ENCODE measurements around the gene PPP6R3.
A peak's percentile ranks its signal among the peaks of the same experiment; 100 is the strongest.

The PPP6R3 gene

GRCh38 chr11:68523033-68523432 lies 62.5 kb downstream of the PPP6R3 start:
- Histone ChIP-seq H3K9me3 (ENCODE audit: control insufficient read depth, low read length) (no peaks in the 10 kb centered on the region), H3K27me3 (replicated peaks; ENCODE audit: control insufficient read depth, insufficient read depth, low read length, poor library complexity, severe bottlenecking) (no peaks in the 10 kb centered on the region), H3K4me1 (ENCODE audit: control insufficient read depth, insufficient read depth, low read length, poor library complexity, severe bottlenecking) (peaks cover 12% of the 10 kb centered on the region), H3K27ac (ENCODE audit: insufficient read depth, low read length, poor library complexity, severe bottlenecking) (no peak overlapping the region), H3K36me3 (ENCODE audit: control insufficient read depth, insufficient read depth, low read length) (peaks cover 41% of the 10 kb centered on the region), H3K4me3 (ENCODE audit: insufficient read depth, low read depth, low read length, poor library complexity, severe bottlenecking) (no peak overlapping the region)
- DNase-seq = no peak

- Histone ChIP-seq H3K4me3 (ENCODE audit: insufficient read depth, low read depth, low read length, poor library complexity, severe bottlenecking) (no peak overlapping the region), H3K4me1 (ENCODE audit: control insufficient read depth, insufficient read depth, low read length, poor library complexity, severe bottlenecking) (peaks cover 17% of the 10 kb centered on the region), H3K36me3 (ENCODE audit: control insufficient read depth, insufficient read depth, low read length) (peaks cover 41% of the 10 kb centered on the region), H3K27me3 (replicated peaks; ENCODE audit: control insufficient read depth, insufficient read depth, low read length, poor library complexity, severe bottlenecking) (no peaks in the 10 kb centered on the region), H3K9me3 (ENCODE audit: control insufficient read depth, low read length) (no peaks in the 10 kb centered on the region), H3K27ac (ENCODE audit: insufficient read depth, low read length, poor library complexity, severe bottlenecking) (no peak overlapping the region)
- no peak for DNase-seq
Observed at GRCh38 chr11:68523743-68524142, 63.2 kb downstream of the PPP6R3 start.

DNA sequence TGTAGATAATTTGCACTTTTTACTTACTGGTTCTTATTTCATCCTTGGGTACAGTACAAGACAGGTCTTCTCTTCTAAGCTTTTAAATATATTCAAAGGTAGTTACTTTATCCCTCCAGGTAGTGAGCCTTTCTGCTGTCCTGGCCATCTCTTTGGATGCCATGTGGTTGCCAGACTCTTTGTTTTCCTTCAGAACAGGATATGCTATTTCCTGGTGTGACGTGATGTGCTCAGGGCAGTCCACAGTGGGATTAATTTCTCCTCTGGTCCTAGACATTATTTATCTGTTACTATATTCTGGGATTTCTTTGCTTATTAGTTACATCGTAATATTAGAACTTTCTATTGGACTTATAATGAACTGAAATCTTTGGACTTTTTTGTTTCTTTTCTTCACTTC lies 63.7 kb downstream of the PPP6R3 start:
- Histone ChIP-seq H3K9me3 (ENCODE audit: control insufficient read depth, low read length) (no peaks in the 10 kb centered on the region), H3K4me3 (ENCODE audit: insufficient read depth, low read depth, low read length, poor library complexity, severe bottlenecking) (no peak overlapping the region), H3K27me3 (replicated peaks; ENCODE audit: control insufficient read depth, insufficient read depth, low read length, poor library complexity, severe bottlenecking) (no peaks in the 10 kb centered on the region), H3K27ac (ENCODE audit: insufficient read depth, low read length, poor library complexity, severe bottlenecking) (no peak overlapping the region), H3K36me3 (ENCODE audit: control insufficient read depth, insufficient read depth, low read length) (peaks cover 41% of the 10 kb centered on the region), H3K4me1 (ENCODE audit: control insufficient read depth, insufficient read depth, low read length, poor library complexity, severe bottlenecking) (peaks cover 17% of the 10 kb centered on the region)
- no peak for DNase-seq

DNA sequence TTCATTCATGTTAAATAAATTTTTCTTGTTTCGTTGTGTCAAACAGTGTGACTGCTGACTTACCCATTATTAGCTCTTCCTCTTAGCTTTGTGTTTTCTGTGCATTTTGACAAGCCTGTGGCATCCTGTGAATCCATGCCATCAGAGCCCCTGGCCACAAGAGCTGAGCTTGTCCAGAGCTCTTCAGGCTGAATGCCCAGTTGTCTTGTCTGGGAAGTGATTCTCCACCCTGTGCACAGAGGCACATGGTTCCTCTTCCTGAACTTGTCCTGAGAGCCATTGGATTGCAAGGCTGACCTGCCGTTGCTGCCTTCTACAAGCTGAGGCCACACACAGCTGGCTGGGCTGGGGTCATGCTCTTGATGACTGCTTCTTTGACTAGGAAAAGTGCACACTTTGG lies 64.1 kb downstream of the PPP6R3 start:
- H3K27me3 ChIP-seq (replicated peaks; ENCODE audit: control insufficient read depth, insufficient read depth, low read length, poor library complexity, severe bottlenecking) = no peaks in the 10 kb centered on the region
- H3K27ac ChIP-seq (ENCODE audit: insufficient read depth, low read length, poor library complexity, severe bottlenecking) = no peak overlapping the region
- no peak overlapping the region for H3K4me3 ChIP-seq (ENCODE audit: insufficient read depth, low read depth, low read length, poor library complexity, severe bottlenecking)
- DNase-seq = no peak
- H3K36me3 ChIP-seq (ENCODE audit: control insufficient read depth, insufficient read depth, low read length) = peaks cover 41% of the 10 kb centered on the region
- no peaks in the 10 kb centered on the region for H3K9me3 ChIP-seq (ENCODE audit: control insufficient read depth, low read length)
- peaks cover 17% of the 10 kb centered on the region for H3K4me1 ChIP-seq (ENCODE audit: control insufficient read depth, insufficient read depth, low read length, poor library complexity, severe bottlenecking)

GRCh38 chr11:68525336-68525735 lies 64.8 kb downstream of the PPP6R3 start:
- H3K9me3 ChIP-seq (ENCODE audit: control insufficient read depth, low read length) = no peaks in the 10 kb centered on the region

DNA sequence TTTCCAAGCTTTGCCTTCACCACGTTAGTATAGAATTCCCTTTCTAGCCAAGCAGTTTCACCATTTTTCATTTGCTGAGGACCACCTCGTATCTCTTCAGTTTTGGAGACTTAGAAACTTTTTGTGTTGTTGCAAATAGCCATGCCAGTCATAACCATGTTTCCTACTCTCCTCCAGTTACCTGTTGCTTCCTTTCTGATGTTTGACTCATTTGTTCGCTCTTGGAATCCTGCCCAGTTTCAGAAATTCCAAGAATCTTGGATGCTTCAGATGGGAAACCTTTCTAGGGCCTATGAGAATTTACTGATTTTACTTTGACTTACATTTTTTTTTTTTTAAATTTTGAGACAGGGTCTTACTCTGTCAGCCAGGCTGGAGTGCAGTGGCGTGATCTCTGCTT lies 65.4 kb downstream of the PPP6R3 start:
- Histone ChIP-seq H3K9me3 (ENCODE audit: control insufficient read depth, low read length) (no peaks in the 10 kb centered on the region), H3K36me3 (ENCODE audit: control insufficient read depth, insufficient read depth, low read length) (peaks cover 35% of the 10 kb centered on the region), H3K4me3 (ENCODE audit: insufficient read depth, low read depth, low read length, poor library complexity, severe bottlenecking) (no peak overlapping the region), H3K27me3 (replicated peaks; ENCODE audit: control insufficient read depth, insufficient read depth, low read length, poor library complexity, severe bottlenecking) (no peaks in the 10 kb centered on the region), H3K4me1 (ENCODE audit: control insufficient read depth, insufficient read depth, low read length, poor library complexity, severe bottlenecking) (peaks cover 17% of the 10 kb centered on the region), H3K27ac (ENCODE audit: insufficient read depth, low read length, poor library complexity, severe bottlenecking) (no peak overlapping the region)
- no peak for DNase-seq

More at GRCh38 chr11:68525336-68525735, 64.8 kb downstream of the PPP6R3 start:
- peaks cover 17% of the 10 kb centered on the region for H3K4me1 ChIP-seq (ENCODE audit: control insufficient read depth, insufficient read depth, low read length, poor library complexity, severe bottlenecking)
- H3K36me3 ChIP-seq (ENCODE audit: control insufficient read depth, insufficient read depth, low read length) = peaks cover 38% of the 10 kb centered on the region
- no peak for DNase-seq
- H3K27me3 ChIP-seq (replicated peaks; ENCODE audit: control insufficient read depth, insufficient read depth, low read length, poor library complexity, severe bottlenecking) = no peaks in the 10 kb centered on the region
- no peak overlapping the region for H3K27ac ChIP-seq (ENCODE audit: insufficient read depth, low read length, poor library complexity, severe bottlenecking)
- H3K4me3 ChIP-seq (ENCODE audit: insufficient read depth, low read depth, low read length, poor library complexity, severe bottlenecking) = no peak overlapping the region

DNA sequence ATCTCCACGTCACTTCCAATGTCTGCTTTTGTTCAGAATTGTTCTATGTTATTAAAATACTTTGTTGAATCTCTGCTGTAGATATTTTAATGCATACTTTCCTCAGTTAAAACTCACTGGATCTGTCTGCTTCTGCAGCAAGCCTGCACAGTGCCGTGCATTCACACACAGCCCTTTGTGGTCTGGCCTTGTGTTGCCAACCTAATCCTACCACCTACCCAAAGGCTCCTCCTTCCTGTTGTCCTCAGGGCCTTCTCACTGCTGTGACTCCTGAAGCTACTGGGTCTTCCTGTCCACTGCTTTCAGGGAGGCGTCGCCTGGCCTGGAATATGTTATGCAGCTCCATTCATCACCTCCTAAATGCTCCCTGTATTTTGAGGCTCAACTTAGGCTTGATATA lies 67.0 kb downstream of the PPP6R3 start:
- no peaks in the 10 kb centered on the region for H3K9me3 ChIP-seq (ENCODE audit: control insufficient read depth, low read length)
- no peak overlapping the region for H3K4me3 ChIP-seq (ENCODE audit: insufficient read depth, low read depth, low read length, poor library complexity, severe bottlenecking)
- H3K27me3 ChIP-seq (replicated peaks; ENCODE audit: control insufficient read depth, insufficient read depth, low read length, poor library complexity, severe bottlenecking) = no peaks in the 10 kb centered on the region
- H3K4me1 ChIP-seq (ENCODE audit: control insufficient read depth, insufficient read depth, low read length, poor library complexity, severe bottlenecking) = peaks cover 17% of the 10 kb centered on the region
- H3K36me3 ChIP-seq (ENCODE audit: control insufficient read depth, insufficient read depth, low read length) = peaks cover 24% of the 10 kb centered on the region
- no peak for DNase-seq
- H3K27ac ChIP-seq (ENCODE audit: insufficient read depth, low read length, poor library complexity, severe bottlenecking) = no peak overlapping the region

- no peak overlapping the region for H3K27ac ChIP-seq (ENCODE audit: insufficient read depth, low read length, poor library complexity, severe bottlenecking)
- H3K4me1 ChIP-seq (ENCODE audit: control insufficient read depth, insufficient read depth, low read length, poor library complexity, severe bottlenecking) = peaks cover 17% of the 10 kb centered on the region
- DNase-seq = peak in 1 of 3 donors; percentile 1
Observed at GRCh38 chr11:68528630-68529029, 68.1 kb downstream of the PPP6R3 start.

GRCh38 chr11:68531129-68531693 lies 70.7 kb downstream of the PPP6R3 start:
- H3K36me3 ChIP-seq (ENCODE audit: control insufficient read depth, insufficient read depth, low read length) = peaks cover 9% of the 10 kb centered on the region
- H3K27ac ChIP-seq (ENCODE audit: insufficient read depth, low read length, poor library complexity, severe bottlenecking) = no peak overlapping the region
- no peaks in the 10 kb centered on the region for H3K27me3 ChIP-seq (replicated peaks; ENCODE audit: control insufficient read depth, insufficient read depth, low read length, poor library complexity, severe bottlenecking)
- H3K4me3 ChIP-seq (ENCODE audit: insufficient read depth, low read depth, low read length, poor library complexity, severe bottlenecking) = no peak overlapping the region
- H3K4me1 ChIP-seq (ENCODE audit: control insufficient read depth, insufficient read depth, low read length, poor library complexity, severe bottlenecking) = peaks cover 17% of the 10 kb centered on the region
- no peak for DNase-seq
- H3K9me3 ChIP-seq (ENCODE audit: control insufficient read depth, low read length) = no peaks in the 10 kb centered on the region

More at GRCh38 chr11:68528630-68529029, 68.1 kb downstream of the PPP6R3 start:
- no peaks in the 10 kb centered on the region for H3K9me3 ChIP-seq (ENCODE audit: control insufficient read depth, low read length)
- H3K4me3 ChIP-seq (ENCODE audit: insufficient read depth, low read depth, low read length, poor library complexity, severe bottlenecking) = no peak overlapping the region
- peaks cover 16% of the 10 kb centered on the region for H3K36me3 ChIP-seq (ENCODE audit: control insufficient read depth, insufficient read depth, low read length)
- no peaks in the 10 kb centered on the region for H3K27me3 ChIP-seq (replicated peaks; ENCODE audit: control insufficient read depth, insufficient read depth, low read length, poor library complexity, severe bottlenecking)

GRCh38 chr11:68532727-68533369 lies 72.3 kb downstream of the PPP6R3 start:
- Histone ChIP-seq H3K36me3 (ENCODE audit: control insufficient read depth, insufficient read depth, low read length) (peaks cover 10% of the 10 kb centered on the region), H3K4me1 (ENCODE audit: control insufficient read depth, insufficient read depth, low read length, poor library complexity, severe bottlenecking) (peaks cover 7% of the 10 kb centered on the region), H3K9me3 (ENCODE audit: control insufficient read depth, low read length) (no peaks in the 10 kb centered on the region), H3K27me3 (replicated peaks; ENCODE audit: control insufficient read depth, insufficient read depth, low read length, poor library complexity, severe bottlenecking) (no peaks in the 10 kb centered on the region), H3K4me3 (ENCODE audit: insufficient read depth, low read depth, low read length, poor library complexity, severe bottlenecking) (no peak overlapping the region), H3K27ac (ENCODE audit: insufficient read depth, low read length, poor library complexity, severe bottlenecking) (no peak overlapping the region)
- no peak for DNase-seq
